B cell (primary cell): ENCODE results near the gene ELOF1. TPM values are rescaled to one million over a fixed set of nuclear protein-coding genes. Genes with fewer than 3 reads are reported as not detected.

Experiments
- ATAC-seq: fragments of 200-7000 bp; cut with Tn5 transposase; one replicate; pipeline ENCODE4 v1.10.0; 2021; ENCODE audit warnings: low read depth, mild to moderate bottlenecking, moderate number of reproducible peaks, moderate library complexity
- CTCF ChIA-PET: fragments of 350-600 bp; sonication (Branson Sonifier 250); formaldehyde crosslinking; loops from one replicate; lab custom pipeline; 2021; ENCODE audit warnings: antibody characterized with exemption, inconsistent platforms; lab: Charles Lee
- POLR2A ChIA-PET: fragments of 350-600 bp; sonication (Branson Sonifier 250); formaldehyde crosslinking; loops from one replicate; lab custom pipeline; 2021; ENCODE audit warnings: antibody characterized with exemption; lab: Charles Lee
- DNase-seq: peaks from one replicate; pipeline ENCODE4 v3.0.0; 2013
- H2AFZ ChIP-seq: 2 replicates; pipeline ENCODE4 v1.6.1; 2012; ENCODE audit warnings: mild to moderate bottlenecking, low read depth, low read length; ENCODE audit not compliant: insufficient read depth, poor library complexity, severe bottlenecking
- H3K27ac ChIP-seq, 2 donors: 1 replicate in 1 of 2; 2 replicates in 1 of 2; pipeline ENCODE4 v1.5.1; 2012 to 2013; ENCODE audit warnings: low read length in 2 of 2, mild to moderate bottlenecking in 2 of 2, moderate library complexity in 1 of 2
- H3K27me3 ChIP-seq, 4 experiments: fragments of 200-600 bp in 1 of 4; sonication (generic) in 1 of 4; replicated peaks in 1 of 4; 1 replicate in 2 of 4; 2 replicates in 2 of 4; pipeline versions ENCODE4 v1.6.1 to v1.7.0; 2013 to 2016; ENCODE audit warnings: low read length in 3 of 4, mild to moderate bottlenecking in 2 of 4, mixed read lengths in 1 of 4, moderate library complexity in 1 of 4; ENCODE audit not compliant: insufficient read depth in 4 of 4, control insufficient read depth in 3 of 4; ENCODE audit errors: control extremely low read depth in 1 of 4
- H3K36me3 ChIP-seq, 2 experiments: replicated peaks in 1 of 2; 1 replicate in 1 of 2; 2 replicates in 1 of 2; pipeline versions ENCODE4 v1.6.1 to v1.7.1; 2013; ENCODE audit warnings: low read length in 1 of 2; ENCODE audit not compliant: insufficient read depth in 2 of 2, control insufficient read depth in 1 of 2; ENCODE audit errors: control extremely low read depth in 1 of 2, extremely low read depth in 1 of 2
- H3K4me1 ChIP-seq, 2 donors: fragments of 200-600 bp in 1 of 2; sonication (generic) in 1 of 2; 1 replicate in 1 of 2; 2 replicates in 1 of 2; pipeline versions ENCODE4 v1.5.1 to v1.6.1; 2013 to 2017; ENCODE audit warnings: low read length in 2 of 2; ENCODE audit not compliant: control insufficient read depth in 2 of 2, insufficient read depth in 2 of 2
- H3K4me2 ChIP-seq: replicated peaks from 2 replicates; pipeline ENCODE3; 2012; ENCODE audit warnings: mild to moderate bottlenecking, low read depth, low read length; ENCODE audit not compliant: poor library complexity, severe bottlenecking
- H3K4me3 ChIP-seq, 5 experiments: fragments of 200-600 bp in 1 of 5; sonication (generic) in 1 of 5; 1 replicate in 3 of 5; 2 replicates in 2 of 5; pipeline versions ENCODE4 v1.5.1 to v1.7.0; 2011 to 2016; ENCODE audit warnings: low read length in 4 of 5, mild to moderate bottlenecking in 4 of 5, low read depth in 2 of 5, control low read depth in 1 of 5, moderate library complexity in 1 of 5; ENCODE audit not compliant: insufficient read depth in 1 of 5; ENCODE audit errors: control extremely low read depth in 1 of 5, extremely low read depth in 1 of 5
- H3K79me2 ChIP-seq: fragments of 200-600 bp; sonication (generic); one replicate; pipeline ENCODE4 v1.6.0; 2016; ENCODE audit warnings: low read length; ENCODE audit not compliant: control insufficient read depth, insufficient read depth
- H3K9ac ChIP-seq: fragments of 200-600 bp; sonication (generic); 2 replicates; pipeline ENCODE4 v1.6.1; 2017; ENCODE audit warnings: mild to moderate bottlenecking, low read length, moderate library complexity
- H3K9me3 ChIP-seq, 3 donors: one replicate each; pipeline versions ENCODE4 v1.6.1 to v1.7.1; 2013; ENCODE audit warnings: low read length in 2 of 3; ENCODE audit not compliant: control insufficient read depth in 2 of 3, insufficient read depth in 1 of 3; ENCODE audit errors: control extremely low read depth in 1 of 3
- H4K20me1 ChIP-seq: 2 replicates; pipeline ENCODE4 v1.6.0; 2012; ENCODE audit warnings: mild to moderate bottlenecking, low read length; ENCODE audit not compliant: insufficient read depth, control insufficient read depth, poor library complexity, severe bottlenecking
- H3K27ac Mint-ChIP-seq: one replicate; pipeline ENCODE4 v1.8.0; 2021; ENCODE audit warnings: mixed read lengths
- H3K27me3 Mint-ChIP-seq: one replicate; pipeline ENCODE4 v1.8.0; 2021; ENCODE audit warnings: mixed read lengths
- H3K4me1 Mint-ChIP-seq: one replicate; pipeline ENCODE4 v1.8.0; 2021; ENCODE audit warnings: mixed read lengths
- H3K4me3 Mint-ChIP-seq: one replicate; pipeline ENCODE4 v1.8.0; 2021; ENCODE audit warnings: mixed read lengths
- H3K9me3 Mint-ChIP-seq: one replicate; pipeline ENCODE4 v1.8.0; 2022; ENCODE audit warnings: mixed read lengths; ENCODE audit not compliant: insufficient read depth
- EZH2 ChIP-seq: IDR thresholded peaks from 2 replicates; pipeline ENCODE4 v1.6.1; 2012; ENCODE audit warnings: borderline replicate concordance, low read depth, mild to moderate bottlenecking, moderate library complexity, low read length; ENCODE audit not compliant: insufficient read depth, poor library complexity, severe bottlenecking
- WGBS: methylation state at CpG from one replicate; pipeline ENCODE4 v1.1.5; 2013; ENCODE audit warnings: missing lambda C conversion rate; ENCODE audit not compliant: insufficient coverage; 5-methylcytosine and 5-hydroxymethylcytosine counted together
- intact Hi-C: fragments of 100-400 bp; cut with micrococcal nuclease; formaldehyde crosslinking; loops from one replicate; pipeline ENCODE4 v1.10.0; 2022
- polyA plus RNA-seq: library from polyadenylated mRNA; depleted of rRNA; stranded (reverse); fragments of >200 nt; gene quantifications from 2 replicates; pipeline ENCODE4 v1.2.3, GENCODE V29; 2012
- total RNA-seq, 2 donors: library from RNA; stranded (reverse); fragments of 120-200 nt in 1 of 2; gene quantifications; 1 replicate in 1 of 2; 2 replicates in 1 of 2; pipeline versions ENCODE4 v1.2.3 to v1.2.4, GENCODE V29; 2013 to 2022
- TF ChIP-seq, protein P1 (sequence below): fragments of 200-600 bp; IDR thresholded peaks from one replicate; pipeline ENCODE4 v1.8.0; 2022; ENCODE audit warnings: antibody characterized with exemption, mild to moderate bottlenecking

Gene ELOF1
- total and polyA plus RNA-seq, 2 donors (not counting 1 experiment from before 2014, with no cell fraction given), result 69.5 to 76.2 TPM

DNA sequence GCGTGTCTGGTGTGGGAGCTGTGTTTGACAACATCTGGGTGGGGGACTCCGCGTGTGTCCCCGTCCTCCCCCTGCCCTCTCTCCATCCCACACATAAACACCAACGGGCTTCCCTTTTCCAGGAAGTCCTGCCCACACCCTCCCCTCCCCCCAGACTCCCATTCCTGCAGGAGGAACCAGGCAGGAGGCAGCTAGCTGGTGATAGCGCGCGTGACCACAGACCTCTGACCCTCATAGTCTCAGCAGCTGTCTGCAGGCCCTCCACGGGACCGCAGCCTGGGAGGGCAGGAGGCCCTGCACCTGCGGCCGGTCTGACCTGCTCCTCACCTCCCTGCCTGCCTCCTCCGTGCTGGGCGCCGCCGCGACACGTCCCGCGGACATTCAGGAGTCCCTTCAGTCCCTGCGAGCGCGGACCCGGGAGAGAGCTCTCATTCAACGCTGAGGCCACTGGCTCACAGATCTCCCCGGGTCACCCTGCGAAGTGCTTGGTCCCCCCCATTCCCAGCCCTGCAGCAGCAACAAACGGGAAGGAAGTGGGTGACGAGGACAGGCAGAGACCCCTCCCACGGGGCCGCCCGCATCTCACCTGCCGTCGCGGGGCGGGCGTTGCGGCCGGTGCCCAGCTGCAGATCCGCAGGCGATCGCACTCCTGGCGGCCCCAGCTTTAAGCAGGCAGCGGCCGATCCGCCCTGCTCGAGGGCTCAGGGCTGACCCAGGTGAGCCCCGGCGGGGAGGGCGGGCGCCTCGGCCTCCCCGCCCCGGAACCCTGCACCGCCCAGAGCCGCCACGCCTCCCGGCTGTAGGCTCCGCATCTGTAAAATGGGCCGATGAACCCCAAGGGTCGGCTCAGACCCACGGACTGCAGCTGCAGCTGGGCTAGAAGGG is 19.5 kb upstream of the ELOF1 start:
- Histone ChIP-seq H3K4me1 (peaks cover 71 to 97% of the 10 kb centered on the region in 2 donors), H3K27ac (peak overlapping the region; percentile 67 to 77), H3K9me3 (no peaks in the 10 kb centered on the region), H3K79me2 (peaks cover 5% of the 10 kb centered on the region), H3K9ac (peak overlapping the region; percentile 75), H2AFZ (peak overlapping the region; percentile 72), H3K4me2 (peak overlapping the region; percentile 93), H3K4me3 (peak overlapping the region in 4 of 5 experiments; percentile 61 to 80 (median 68)), H3K27me3 (no peaks in the 10 kb centered on the region), H4K20me1 (no peaks in the 10 kb centered on the region), H3K36me3 (peaks cover 0 to 19% of the 10 kb centered on the region in 2 experiments)
- DNase-seq (peak; percentile 69), ATAC-seq (peak; percentile 34)
- Mint-ChIP-seq H3K27ac (peak overlapping the region; percentile 94), H3K27me3 (no peaks in the 10 kb centered on the region), H3K9me3 (no peaks in the 10 kb centered on the region), H3K4me1 (peaks cover 68% of the 10 kb centered on the region), H3K4me3 (peak overlapping the region; percentile 91)
- POLR2A ChIA-PET, result interaction anchor here (0.6 to 3.0 kb wide), 3 partner anchors 8 to 15 kb away, joined by 3 to 19 read pairs (median 4); no protein-coding TSS in a partner anchor
- WGBS, result 1% methylated on average over 57 of the region's 62 CpGs
- intact Hi-C loops, result no loop called here
- CTCF ChIA-PET, result interaction anchor here (0.9 to 7.2 kb wide), 5 partner anchors 10 to 50 kb away, joined by 3 to 61 read pairs (median 5); partner anchors contain the start of gene ECSIT
- no peak for TF ChIP-seq EZH2
- TF ChIP-seq, protein P1, sequence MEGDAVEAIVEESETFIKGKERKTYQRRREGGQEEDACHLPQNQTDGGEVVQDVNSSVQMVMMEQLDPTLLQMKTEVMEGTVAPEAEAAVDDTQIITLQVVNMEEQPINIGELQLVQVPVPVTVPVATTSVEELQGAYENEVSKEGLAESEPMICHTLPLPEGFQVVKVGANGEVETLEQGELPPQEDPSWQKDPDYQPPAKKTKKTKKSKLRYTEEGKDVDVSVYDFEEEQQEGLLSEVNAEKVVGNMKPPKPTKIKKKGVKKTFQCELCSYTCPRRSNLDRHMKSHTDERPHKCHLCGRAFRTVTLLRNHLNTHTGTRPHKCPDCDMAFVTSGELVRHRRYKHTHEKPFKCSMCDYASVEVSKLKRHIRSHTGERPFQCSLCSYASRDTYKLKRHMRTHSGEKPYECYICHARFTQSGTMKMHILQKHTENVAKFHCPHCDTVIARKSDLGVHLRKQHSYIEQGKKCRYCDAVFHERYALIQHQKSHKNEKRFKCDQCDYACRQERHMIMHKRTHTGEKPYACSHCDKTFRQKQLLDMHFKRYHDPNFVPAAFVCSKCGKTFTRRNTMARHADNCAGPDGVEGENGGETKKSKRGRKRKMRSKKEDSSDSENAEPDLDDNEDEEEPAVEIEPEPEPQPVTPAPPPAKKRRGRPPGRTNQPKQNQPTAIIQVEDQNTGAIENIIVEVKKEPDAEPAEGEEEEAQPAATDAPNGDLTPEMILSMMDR, result no peak
